HEK293T (cell line): ENCODE measurements around the gene TMEM263.

ENCODE experiments used
- ARNT ChIP-seq: fragments of 450-650 bp; IDR thresholded peaks from 2 replicates; pipeline ENCODE4 v1.6.1; 2017; ENCODE audit warnings: mild to moderate bottlenecking
- BHLHE40 ChIP-seq: fragments of 450-650 bp; IDR thresholded peaks from 2 replicates; pipeline ENCODE4 v1.6.1; 2016; ENCODE audit warnings: mild to moderate bottlenecking, moderate library complexity, borderline replicate concordance
- ELF4 ChIP-seq: fragments of 450-650 bp; IDR thresholded peaks from 2 replicates; pipeline ENCODE4 v1.6.1; 2017; ENCODE audit warnings: antibody characterized with exemption
- FOXA1 ChIP-seq: fragments of 450-650 bp; IDR thresholded peaks from 2 replicates; pipeline ENCODE4 v1.6.1; 2016; ENCODE audit warnings: mild to moderate bottlenecking
- FOXK2 ChIP-seq: fragments of 450-650 bp; IDR thresholded peaks from 2 replicates; pipeline ENCODE4 v1.6.1; 2016; ENCODE audit warnings: mild to moderate bottlenecking
- FOXM1 ChIP-seq: fragments of 450-650 bp; IDR thresholded peaks from 2 replicates; pipeline ENCODE4 v1.6.1; 2017; ENCODE audit warnings: mild to moderate bottlenecking, borderline replicate concordance
- NFRKB ChIP-seq: fragments of 450-650 bp; IDR thresholded peaks from 2 replicates; pipeline ENCODE4 v1.6.1; 2016; ENCODE audit warnings: mild to moderate bottlenecking, moderate library complexity
- SP1 ChIP-seq: fragments of 450-650 bp; IDR thresholded peaks from 2 replicates; pipeline ENCODE4 v1.6.1; 2017
- TARDBP ChIP-seq: fragments of 450-650 bp; IDR thresholded peaks from 2 replicates; pipeline ENCODE4 v1.6.1; 2016
- ZNF384 ChIP-seq: fragments of 450-650 bp; IDR thresholded peaks from 2 replicates; pipeline ENCODE4 v1.6.1; 2016
- TF ChIP-seq, protein P1 (sequence below): fragments of 450-650 bp; IDR thresholded peaks from 2 replicates; pipeline ENCODE4 v1.6.1; 2016

DNA sequence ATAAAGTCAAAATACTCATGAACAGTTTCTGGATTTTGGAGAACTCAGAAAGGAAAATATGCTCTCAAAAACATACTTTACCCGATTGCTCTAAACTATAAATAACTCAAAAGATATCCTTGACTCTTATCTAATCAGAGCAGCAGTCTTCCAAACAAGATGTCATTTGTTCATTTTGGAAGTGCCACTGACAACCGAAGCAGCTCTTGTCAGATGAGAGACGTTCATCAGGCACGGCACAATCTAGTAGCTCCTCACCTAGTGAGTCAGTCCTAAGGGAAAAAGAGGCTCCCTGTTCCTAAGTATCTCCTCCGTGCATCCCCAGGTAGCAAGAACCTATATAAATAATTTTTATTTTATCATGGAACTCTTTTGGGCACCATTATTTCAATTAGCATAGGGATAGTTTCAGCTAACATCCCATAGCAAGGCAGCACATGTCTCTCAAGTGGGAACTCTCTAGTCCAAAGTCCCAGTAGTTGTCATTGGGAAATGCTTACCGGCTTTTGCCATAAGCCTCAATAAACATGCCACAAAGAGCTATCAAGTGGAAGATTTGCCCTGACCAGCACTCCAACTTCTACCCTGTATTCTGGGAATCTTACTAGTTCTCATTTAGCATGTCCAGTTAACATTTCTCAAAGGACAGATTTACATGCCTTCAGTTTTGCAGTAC is 14.1 kb upstream of the TMEM263 start:
- TF ChIP-seq FOXA1 (no peak), BHLHE40 (no peak), SP1 (no peak), ZNF384 (no peak), ELF4 (no peak), FOXK2 (no peak), ARNT (no peak), TARDBP (no peak), NFRKB (no peak), FOXM1 (no peak)
- TF ChIP-seq, protein P1, sequence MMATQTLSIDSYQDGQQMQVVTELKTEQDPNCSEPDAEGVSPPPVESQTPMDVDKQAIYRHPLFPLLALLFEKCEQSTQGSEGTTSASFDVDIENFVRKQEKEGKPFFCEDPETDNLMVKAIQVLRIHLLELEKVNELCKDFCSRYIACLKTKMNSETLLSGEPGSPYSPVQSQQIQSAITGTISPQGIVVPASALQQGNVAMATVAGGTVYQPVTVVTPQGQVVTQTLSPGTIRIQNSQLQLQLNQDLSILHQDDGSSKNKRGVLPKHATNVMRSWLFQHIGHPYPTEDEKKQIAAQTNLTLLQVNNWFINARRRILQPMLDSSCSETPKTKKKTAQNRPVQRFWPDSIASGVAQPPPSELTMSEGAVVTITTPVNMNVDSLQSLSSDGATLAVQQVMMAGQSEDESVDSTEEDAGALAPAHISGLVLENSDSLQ: no peak
